ENCODE measurements around the gene ARL6IP4.
A peak's percentile ranks its signal among the peaks of the same experiment; 100 is the strongest.

Gene ARL6IP4
- long read RNA-seq, transcript ARL6IP4-204 (5 exons, 1,339 nt), result minor isoform, 12 of 239 reads
- long read RNA-seq, transcript ARL6IP4-210 (6 exons, 1,491 nt), result minor isoform, 56 of 239 reads
- long read RNA-seq, transcript ARL6IP4-220 (6 exons, 1,591 nt), result major isoform, 66 of 239 reads
- long read RNA-seq, transcript ARL6IP4-201 (6 exons, 1,644 nt), result minor isoform, 7 of 239 reads
- long read RNA-seq, partial matches to known transcripts, result 15 of 239 reads
- long read RNA-seq, other reads (novel, unspliced or antisense), result 75 of 239 reads

- peak; percentile 55 to 61 for DNase-seq (ENCODE audit: low read depth in 1 of 2, low spot score in 1 of 2)
- Histone ChIP-seq H3K27me3 (ENCODE audit: insufficient read depth, poor library complexity, severe bottlenecking) (no peaks in the 10 kb centered on the region), H3K27ac (replicated peaks) (peak within 1 kb of the TSS; percentile 81), H3K4me3 (replicated peaks; ENCODE audit: insufficient read depth, low read length) (peak within 1 kb of the TSS; percentile 75)
- peak; percentile 81 for TF ChIP-seq POLR2AphosphoS5 (IDR thresholded peaks at IDR 0.05; ENCODE audit: low read depth)
- no peak for TF ChIP-seq REST (IDR thresholded peaks at IDR 0.05; ENCODE audit: insufficient replicate concordance, low read depth)
- peak; percentile 91 for TF ChIP-seq GABPA (IDR thresholded peaks at IDR 0.05; ENCODE audit: low read depth)
- TF ChIP-seq, protein P1, sequence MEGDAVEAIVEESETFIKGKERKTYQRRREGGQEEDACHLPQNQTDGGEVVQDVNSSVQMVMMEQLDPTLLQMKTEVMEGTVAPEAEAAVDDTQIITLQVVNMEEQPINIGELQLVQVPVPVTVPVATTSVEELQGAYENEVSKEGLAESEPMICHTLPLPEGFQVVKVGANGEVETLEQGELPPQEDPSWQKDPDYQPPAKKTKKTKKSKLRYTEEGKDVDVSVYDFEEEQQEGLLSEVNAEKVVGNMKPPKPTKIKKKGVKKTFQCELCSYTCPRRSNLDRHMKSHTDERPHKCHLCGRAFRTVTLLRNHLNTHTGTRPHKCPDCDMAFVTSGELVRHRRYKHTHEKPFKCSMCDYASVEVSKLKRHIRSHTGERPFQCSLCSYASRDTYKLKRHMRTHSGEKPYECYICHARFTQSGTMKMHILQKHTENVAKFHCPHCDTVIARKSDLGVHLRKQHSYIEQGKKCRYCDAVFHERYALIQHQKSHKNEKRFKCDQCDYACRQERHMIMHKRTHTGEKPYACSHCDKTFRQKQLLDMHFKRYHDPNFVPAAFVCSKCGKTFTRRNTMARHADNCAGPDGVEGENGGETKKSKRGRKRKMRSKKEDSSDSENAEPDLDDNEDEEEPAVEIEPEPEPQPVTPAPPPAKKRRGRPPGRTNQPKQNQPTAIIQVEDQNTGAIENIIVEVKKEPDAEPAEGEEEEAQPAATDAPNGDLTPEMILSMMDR (IDR thresholded peaks at IDR 0.05; ENCODE audit: insufficient read depth, low read length), result no peak
- peak; percentile 47; the same call in 1 of the 2 replicates for TF ChIP-seq SPI1 (IDR thresholded peaks at IDR 0.05; ENCODE audit: borderline replicate concordance, low read depth)
Measured at GRCh38 chr12:122980183-122981035, at the start of gene ARL6IP4. TSS of gene ARL6IP4 (plus strand) at chr12:122980681. CDS start at chr12:122981140, 459 bp downstream.

GRCh38 chr12:122932207-122932606, 48.3 kb upstream of the ARL6IP4 start:
- H3K27ac ChIP-seq (replicated peaks), result no peak overlapping the region

More at GRCh38 chr12:122932207-122932606, 48.3 kb upstream of the ARL6IP4 start:
- TF ChIP-seq SPI1 (IDR thresholded peaks at IDR 0.05; ENCODE audit: borderline replicate concordance, low read depth) (no peak), GABPA (IDR thresholded peaks at IDR 0.05; ENCODE audit: low read depth) (no peak), REST (IDR thresholded peaks at IDR 0.05; ENCODE audit: insufficient replicate concordance, low read depth) (no peak), POLR2AphosphoS5 (IDR thresholded peaks at IDR 0.05; ENCODE audit: low read depth) (no peak)
- TF ChIP-seq, protein P1 (IDR thresholded peaks at IDR 0.05; ENCODE audit: insufficient read depth, low read length), result no peak
- DNase-seq (ENCODE audit: low read depth in 1 of 2, low spot score in 1 of 2), result no peak
- Histone ChIP-seq H3K27me3 (ENCODE audit: insufficient read depth, poor library complexity, severe bottlenecking) (no peaks in the 10 kb centered on the region), H3K4me3 (replicated peaks; ENCODE audit: insufficient read depth, low read length) (no peak overlapping the region)
